HL-60 (cell line): ENCODE results near the gene HPN.

ENCODE experiments used
- GABPA ChIP-seq: IDR thresholded peaks from 2 replicates; pipeline ENCODE4 v1.6.1; 2012; ENCODE audit warnings: low read depth
- TF ChIP-seq, protein P1 (sequence below): IDR thresholded peaks from one replicate; pipeline ENCODE4 v1.5.1; 2011; ENCODE audit warnings: low read length, control low read depth, inconsistent platforms; ENCODE audit not compliant: insufficient read depth

DNA sequence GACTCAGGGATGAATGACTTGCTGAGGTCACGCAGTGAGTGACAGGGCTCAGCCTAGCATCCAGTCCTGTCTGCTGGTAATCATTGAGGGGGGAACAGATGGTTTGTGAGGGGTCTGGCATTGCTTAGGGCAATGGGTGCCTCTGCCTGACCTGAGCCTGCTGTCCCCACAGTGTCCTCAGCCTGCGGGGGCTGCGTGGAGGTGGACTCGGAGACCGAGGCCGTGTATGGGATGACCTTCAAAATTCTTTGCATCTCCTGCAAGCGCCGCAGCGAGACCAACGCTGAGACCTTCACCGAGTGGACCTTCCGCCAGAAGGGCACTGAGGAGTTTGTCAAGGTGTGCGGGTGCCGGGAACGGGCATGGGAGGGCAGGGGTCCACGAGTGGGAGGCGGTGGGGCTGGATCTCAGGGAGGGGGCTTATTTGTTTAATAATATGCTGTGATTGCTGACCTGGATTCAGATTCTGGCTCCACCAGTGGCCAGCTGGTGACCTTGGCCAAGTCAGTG lies 9.1 kb upstream of the HPN start:
- TF ChIP-seq, protein P1, sequence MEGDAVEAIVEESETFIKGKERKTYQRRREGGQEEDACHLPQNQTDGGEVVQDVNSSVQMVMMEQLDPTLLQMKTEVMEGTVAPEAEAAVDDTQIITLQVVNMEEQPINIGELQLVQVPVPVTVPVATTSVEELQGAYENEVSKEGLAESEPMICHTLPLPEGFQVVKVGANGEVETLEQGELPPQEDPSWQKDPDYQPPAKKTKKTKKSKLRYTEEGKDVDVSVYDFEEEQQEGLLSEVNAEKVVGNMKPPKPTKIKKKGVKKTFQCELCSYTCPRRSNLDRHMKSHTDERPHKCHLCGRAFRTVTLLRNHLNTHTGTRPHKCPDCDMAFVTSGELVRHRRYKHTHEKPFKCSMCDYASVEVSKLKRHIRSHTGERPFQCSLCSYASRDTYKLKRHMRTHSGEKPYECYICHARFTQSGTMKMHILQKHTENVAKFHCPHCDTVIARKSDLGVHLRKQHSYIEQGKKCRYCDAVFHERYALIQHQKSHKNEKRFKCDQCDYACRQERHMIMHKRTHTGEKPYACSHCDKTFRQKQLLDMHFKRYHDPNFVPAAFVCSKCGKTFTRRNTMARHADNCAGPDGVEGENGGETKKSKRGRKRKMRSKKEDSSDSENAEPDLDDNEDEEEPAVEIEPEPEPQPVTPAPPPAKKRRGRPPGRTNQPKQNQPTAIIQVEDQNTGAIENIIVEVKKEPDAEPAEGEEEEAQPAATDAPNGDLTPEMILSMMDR = no peak
- no peak for TF ChIP-seq GABPA
